ENCODE measurements around the gene SLC39A7. TPM values are rescaled to one million over a fixed set of nuclear protein-coding genes. Genes with fewer than 3 reads are reported as not detected.

Gene SLC39A7
- polyA plus RNA-seq, 1 donor (not counting 4 experiments of a cell fraction or from before 2014, with no cell fraction given): 54.0 TPM

GRCh38 chr6:33201147-33201545, 479 bp downstream of the SLC39A7 start:
- DNase-seq (ENCODE audit: low read depth, low spot score): no peak
- TF ChIP-seq EZH2 (IDR thresholded peaks at IDR 0.05; ENCODE audit: low read length): no peak
- no peak for TF ChIP-seq CTCF (optimal IDR thresholded peaks at IDR 0.05 in 1 of 3, IDR thresholded peaks at IDR 0.05 in 1 of 3, conservative IDR thresholded peaks at IDR 0.05 in 1 of 3; ENCODE audit: extremely low read depth in 1 of 3, insufficient read depth in 2 of 3, low read length in 3 of 3)
- Histone ChIP-seq H3K9ac (ENCODE audit: control insufficient read depth, extremely low read depth, insufficient read depth, low read length) (peak overlapping the region; percentile 95), H4K20me1 (ENCODE audit: control insufficient read depth, extremely low read depth, insufficient read depth, low read length) (peaks cover 3% of the 10 kb centered on the region), H3K9me1 (ENCODE audit: control insufficient read depth, extremely low read depth, insufficient read depth, low read length) (peaks cover 7% of the 10 kb centered on the region), H3K36me3 (ENCODE audit: control insufficient read depth in 2 of 2, extremely low read depth in 1 of 2, insufficient read depth in 2 of 2, low read length in 2 of 2) (peaks cover 22 to 32% of the 10 kb centered on the region in 2 experiments), H3K4me1 (ENCODE audit: control insufficient read depth, extremely low read depth, insufficient read depth, low read length) (peaks cover 39% of the 10 kb centered on the region), H3K79me2 (ENCODE audit: control insufficient read depth, insufficient read depth, low read length) (peaks cover 38% of the 10 kb centered on the region), H3K4me2 (ENCODE audit: control insufficient read depth, extremely low read depth, insufficient read depth, low read depth, low read length) (peak overlapping the region; percentile 100), H3K4me3 (ENCODE audit: control insufficient read depth in 2 of 3, extremely low read depth in 1 of 3, insufficient read depth in 2 of 3, low read depth in 1 of 3, low read length in 3 of 3) (peak overlapping the region; percentile 85 to 99 (median 88)), H3K27ac (ENCODE audit: control insufficient read depth, insufficient read depth, low read length) (peak overlapping the region; percentile 99), H3K27me3 (ENCODE audit: control insufficient read depth, extremely low read depth, insufficient read depth, low read length) (no peaks in the 10 kb centered on the region), H3K9me3 (ENCODE audit: control insufficient read depth, low read depth, low read length) (no peaks in the 10 kb centered on the region), H2AFZ (ENCODE audit: control insufficient read depth, low read length) (peak overlapping the region; percentile 91)
- no peak for FAIRE-seq
- dilution Hi-C loops (cut with MboI; ENCODE audit: extremely low pct_ligation_motif_present, low sequenced_read_pairs): no loop called here

GRCh38 chr6:33201935-33202334, 1.3 kb downstream of the SLC39A7 start:
- Histone ChIP-seq H3K36me3 (ENCODE audit: control insufficient read depth in 2 of 2, extremely low read depth in 1 of 2, insufficient read depth in 2 of 2, low read length in 2 of 2) (peaks cover 21 to 31% of the 10 kb centered on the region in 2 experiments), H3K9ac (ENCODE audit: control insufficient read depth, extremely low read depth, insufficient read depth, low read length) (peak overlapping the region; percentile 95), H3K4me2 (ENCODE audit: control insufficient read depth, extremely low read depth, insufficient read depth, low read depth, low read length) (peak overlapping the region; percentile 100), H3K9me1 (ENCODE audit: control insufficient read depth, extremely low read depth, insufficient read depth, low read length) (peaks cover 7% of the 10 kb centered on the region), H3K27me3 (ENCODE audit: control insufficient read depth, extremely low read depth, insufficient read depth, low read length) (no peaks in the 10 kb centered on the region), H4K20me1 (ENCODE audit: control insufficient read depth, extremely low read depth, insufficient read depth, low read length) (peaks cover 3% of the 10 kb centered on the region), H2AFZ (ENCODE audit: control insufficient read depth, low read length) (no peak overlapping the region), H3K79me2 (ENCODE audit: control insufficient read depth, insufficient read depth, low read length) (peaks cover 38% of the 10 kb centered on the region), H3K27ac (ENCODE audit: control insufficient read depth, insufficient read depth, low read length) (peak overlapping the region; percentile 99), H3K4me1 (ENCODE audit: control insufficient read depth, extremely low read depth, insufficient read depth, low read length) (peaks cover 45% of the 10 kb centered on the region), H3K9me3 (ENCODE audit: control insufficient read depth, low read depth, low read length) (no peaks in the 10 kb centered on the region), H3K4me3 (ENCODE audit: control insufficient read depth in 2 of 3, extremely low read depth in 1 of 3, insufficient read depth in 2 of 3, low read depth in 1 of 3, low read length in 3 of 3) (peak overlapping the region; percentile 85 to 99 (median 88))
- no peak for DNase-seq (ENCODE audit: low read depth, low spot score)
- FAIRE-seq: no peak
- dilution Hi-C loops (cut with MboI; ENCODE audit: extremely low pct_ligation_motif_present, low sequenced_read_pairs): no loop called here
- TF ChIP-seq CTCF (optimal IDR thresholded peaks at IDR 0.05 in 1 of 3, IDR thresholded peaks at IDR 0.05 in 1 of 3, conservative IDR thresholded peaks at IDR 0.05 in 1 of 3; ENCODE audit: extremely low read depth in 1 of 3, insufficient read depth in 2 of 3, low read length in 3 of 3) (no peak), EZH2 (IDR thresholded peaks at IDR 0.05; ENCODE audit: low read length) (no peak)
